Uterus (tissue), 2 donors: Measurements from ENCODE around the gene PCDH9.

Experiments used
- CTCF ChIP-seq, 4 experiments: fragments of 200-600 bp in 2 of 4; fragments of 450-650 bp in 2 of 4; sonication (generic) in 2 of 4; IDR thresholded peaks; one replicate each; pipeline ENCODE4 v1.5.1; 2016 to 2019; ENCODE audit warnings: antibody characterized with exemption in 4 of 4, mild to moderate bottlenecking in 2 of 4, moderate library complexity in 1 of 4
- POLR2A ChIP-seq, 2 donors: fragments of 450-650 bp; IDR thresholded peaks; one replicate each; pipeline ENCODE4 v1.6.1; 2016; ENCODE audit warnings: antibody characterized with exemption in 2 of 2, mild to moderate bottlenecking in 1 of 2, moderate library complexity in 1 of 2

DNA sequence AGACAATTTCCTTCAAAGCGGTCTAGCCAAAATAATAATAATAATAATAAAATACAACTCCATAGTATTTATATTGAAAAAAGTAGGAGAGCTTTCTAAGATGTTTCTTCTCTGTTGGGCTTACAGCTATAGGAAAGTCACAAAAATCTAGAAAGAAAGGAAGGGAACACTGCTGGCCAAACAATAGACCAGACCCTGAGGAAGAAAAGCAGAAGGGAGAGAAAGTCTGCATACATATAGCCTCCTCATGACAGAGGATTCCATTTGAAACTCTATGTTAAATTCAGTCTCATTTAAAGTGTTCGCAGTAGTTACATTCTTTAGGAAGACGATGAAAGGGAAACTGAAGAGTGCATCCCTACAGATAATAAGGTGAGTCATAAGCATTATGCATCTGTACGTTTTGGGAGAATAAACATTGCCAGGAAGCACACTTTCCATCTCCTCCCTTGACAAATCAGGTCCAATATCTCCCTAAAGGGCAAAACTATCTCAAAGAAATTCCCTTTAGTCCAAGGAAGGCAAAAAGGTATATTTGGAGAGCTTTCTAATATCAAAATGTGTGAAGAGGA, 86.5 kb downstream of the PCDH9 start:
- TF ChIP-seq CTCF (IDR thresholded peaks at IDR 0.05) (no peak), POLR2A (IDR thresholded peaks at IDR 0.05) (no peak)
